ENCODE data around the gene FAM110D.

- TF ChIP-seq CTCF (IDR thresholded peaks at IDR 0.05) (no peak), SIN3A (IDR thresholded peaks at IDR 0.05; ENCODE audit: borderline replicate concordance, insufficient read depth, low read depth, low read length) (no peak), POLR2AphosphoS5 (IDR thresholded peaks at IDR 0.05; ENCODE audit: low read depth, low read length) (no peak)
- TF ChIP-seq, protein P1, sequence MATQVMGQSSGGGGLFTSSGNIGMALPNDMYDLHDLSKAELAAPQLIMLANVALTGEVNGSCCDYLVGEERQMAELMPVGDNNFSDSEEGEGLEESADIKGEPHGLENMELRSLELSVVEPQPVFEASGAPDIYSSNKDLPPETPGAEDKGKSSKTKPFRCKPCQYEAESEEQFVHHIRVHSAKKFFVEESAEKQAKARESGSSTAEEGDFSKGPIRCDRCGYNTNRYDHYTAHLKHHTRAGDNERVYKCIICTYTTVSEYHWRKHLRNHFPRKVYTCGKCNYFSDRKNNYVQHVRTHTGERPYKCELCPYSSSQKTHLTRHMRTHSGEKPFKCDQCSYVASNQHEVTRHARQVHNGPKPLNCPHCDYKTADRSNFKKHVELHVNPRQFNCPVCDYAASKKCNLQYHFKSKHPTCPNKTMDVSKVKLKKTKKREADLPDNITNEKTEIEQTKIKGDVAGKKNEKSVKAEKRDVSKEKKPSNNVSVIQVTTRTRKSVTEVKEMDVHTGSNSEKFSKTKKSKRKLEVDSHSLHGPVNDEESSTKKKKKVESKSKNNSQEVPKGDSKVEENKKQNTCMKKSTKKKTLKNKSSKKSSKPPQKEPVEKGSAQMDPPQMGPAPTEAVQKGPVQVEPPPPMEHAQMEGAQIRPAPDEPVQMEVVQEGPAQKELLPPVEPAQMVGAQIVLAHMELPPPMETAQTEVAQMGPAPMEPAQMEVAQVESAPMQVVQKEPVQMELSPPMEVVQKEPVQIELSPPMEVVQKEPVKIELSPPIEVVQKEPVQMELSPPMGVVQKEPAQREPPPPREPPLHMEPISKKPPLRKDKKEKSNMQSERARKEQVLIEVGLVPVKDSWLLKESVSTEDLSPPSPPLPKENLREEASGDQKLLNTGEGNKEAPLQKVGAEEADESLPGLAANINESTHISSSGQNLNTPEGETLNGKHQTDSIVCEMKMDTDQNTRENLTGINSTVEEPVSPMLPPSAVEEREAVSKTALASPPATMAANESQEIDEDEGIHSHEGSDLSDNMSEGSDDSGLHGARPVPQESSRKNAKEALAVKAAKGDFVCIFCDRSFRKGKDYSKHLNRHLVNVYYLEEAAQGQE (IDR thresholded peaks at IDR 0.05; ENCODE audit: insufficient read depth in 1 of 2, low read depth in 2 of 2, low read length in 1 of 2) = no peak
Measured at GRCh38 chr1:26213335-26213905, 54.5 kb downstream of the FAM110D start.

All from Panc1 (cell line).